ENCODE results near the gene LOXL3. TPM values are rescaled to one million over a fixed set of nuclear protein-coding genes. Genes with fewer than 3 reads are reported as not detected.

The LOXL3 gene
- total RNA-seq, 3 donors from 2014 or later (not counting 1 experiment from before 2014, with no cell fraction given) = 0.43 to 2.0 (median 0.93) TPM

DNA sequence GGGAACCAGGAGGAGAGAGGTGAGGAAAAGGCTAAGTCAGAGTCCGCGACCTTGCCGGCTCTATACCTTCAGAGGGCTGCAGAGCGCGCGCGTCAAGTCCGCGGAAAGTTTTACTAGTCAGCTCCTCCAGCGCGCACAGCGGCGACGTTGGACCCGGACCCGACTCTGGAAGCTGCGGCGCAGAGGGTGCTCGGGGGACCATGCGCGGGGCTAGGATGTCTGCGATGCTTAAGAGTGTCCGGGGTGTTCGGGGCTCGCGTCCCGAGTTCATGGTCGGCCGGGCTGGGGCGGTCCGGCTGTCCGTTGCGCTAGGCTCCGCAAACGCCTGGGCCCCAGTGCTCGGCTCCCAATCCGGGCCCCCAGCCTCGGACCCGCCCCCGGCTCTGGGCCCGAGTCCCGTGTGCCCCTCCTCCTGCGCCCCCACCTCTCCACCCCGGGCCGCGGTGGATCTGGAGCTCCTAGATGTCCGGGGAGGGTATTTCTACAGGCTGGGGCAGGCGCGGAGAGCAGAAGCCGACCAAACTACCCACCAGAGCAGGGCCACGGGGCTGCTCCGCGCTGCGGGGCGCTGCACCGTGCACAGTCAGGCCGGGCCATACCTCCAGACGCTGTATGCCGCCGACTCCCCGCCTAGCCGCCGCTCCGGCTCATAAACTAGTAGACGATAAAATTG lies 54.3 kb downstream of the LOXL3 start, which contains the start of gene LBX2:
LBX2 (minus strand) TSS at position 337 of the 673 bp plus-strand sequence; CDS start at position 271, 66 bp downstream.
- Histone ChIP-seq H3K27ac (ENCODE audit: low read length) (no peak within 1 kb of the TSS), H3K36me3 (ENCODE audit: control insufficient read depth, insufficient read depth, low read length) (no peaks in the 10 kb centered on the region), H3K27me3 (ENCODE audit: control insufficient read depth, insufficient read depth, low read length) (peaks cover 5% of the 10 kb centered on the region), H3K4me3 (ENCODE audit: low read length) (peak within 1 kb of the TSS; percentile 52), H3K4me1 (ENCODE audit: control insufficient read depth, insufficient read depth, low read length) (peaks cover 56% of the 10 kb centered on the region), H3K9me3 (ENCODE audit: control insufficient read depth, insufficient read depth, low read length) (no peaks in the 10 kb centered on the region)
- intact Hi-C loops (cut with micrococcal nuclease) = no loop called here
- 6% methylated on average over 65 of the region's 65 CpGs for WGBS (ENCODE audit: insufficient coverage)
- Mint-ChIP-seq H3K4me3 (peak within 1 kb of the TSS; percentile 90), H3K36me3 (no peaks in the 10 kb centered on the region), H3K27me3 (ENCODE audit: low read depth in 2 of 2) (peaks cover 0 to 8% of the 10 kb centered on the region in 2 donors), H3K4me1 (peaks cover 29 to 58% of the 10 kb centered on the region in 2 donors), H3K27ac (peak within 1 kb of the TSS; percentile 30 to 81), H3K9me3 (no peaks in the 10 kb centered on the region)
- DNase-seq = peak in 1 of 2 donors; percentile 48
- no peak for TF ChIP-seq CTCF (IDR thresholded peaks at IDR 0.05)
- peak in 1 of 3 donors; percentile 28 for ATAC-seq

- Mint-ChIP-seq H3K36me3 (no peaks in the 10 kb centered on the region), H3K27me3 (ENCODE audit: low read depth in 2 of 2) (peaks cover 0 to 8% of the 10 kb centered on the region in 2 donors), H3K4me1 (peaks cover 24 to 51% of the 10 kb centered on the region in 2 donors), H3K4me3 (peak overlapping the region; percentile 90), H3K27ac (peak overlapping the region; percentile 30 to 81), H3K9me3 (no peaks in the 10 kb centered on the region)
- peaks cover 51% of the 10 kb centered on the region for H3K4me1 ChIP-seq (ENCODE audit: control insufficient read depth, insufficient read depth, low read length)
- 1% methylated on average over 41 of the region's 41 CpGs for WGBS (ENCODE audit: insufficient coverage)
- H3K9me3 ChIP-seq (ENCODE audit: control insufficient read depth, insufficient read depth, low read length) = no peaks in the 10 kb centered on the region
- TF ChIP-seq CTCF (IDR thresholded peaks at IDR 0.05) = no peak
- intact Hi-C loops (cut with micrococcal nuclease) = no loop called here
- ATAC-seq = peak; percentile 25 to 52 (median 33)
- no peak overlapping the region for H3K27ac ChIP-seq (ENCODE audit: low read length)
- peak in 1 of 2 donors; percentile 41 for DNase-seq
- H3K36me3 ChIP-seq (ENCODE audit: control insufficient read depth, insufficient read depth, low read length) = peaks cover 4% of the 10 kb centered on the region
- H3K4me3 ChIP-seq (ENCODE audit: low read length) = peak overlapping the region; percentile 52
- peaks cover 5% of the 10 kb centered on the region for H3K27me3 ChIP-seq (ENCODE audit: control insufficient read depth, insufficient read depth, low read length)
Measured at GRCh38 chr2:74498500-74499266, 55.1 kb downstream of the LOXL3 start.

DNA sequence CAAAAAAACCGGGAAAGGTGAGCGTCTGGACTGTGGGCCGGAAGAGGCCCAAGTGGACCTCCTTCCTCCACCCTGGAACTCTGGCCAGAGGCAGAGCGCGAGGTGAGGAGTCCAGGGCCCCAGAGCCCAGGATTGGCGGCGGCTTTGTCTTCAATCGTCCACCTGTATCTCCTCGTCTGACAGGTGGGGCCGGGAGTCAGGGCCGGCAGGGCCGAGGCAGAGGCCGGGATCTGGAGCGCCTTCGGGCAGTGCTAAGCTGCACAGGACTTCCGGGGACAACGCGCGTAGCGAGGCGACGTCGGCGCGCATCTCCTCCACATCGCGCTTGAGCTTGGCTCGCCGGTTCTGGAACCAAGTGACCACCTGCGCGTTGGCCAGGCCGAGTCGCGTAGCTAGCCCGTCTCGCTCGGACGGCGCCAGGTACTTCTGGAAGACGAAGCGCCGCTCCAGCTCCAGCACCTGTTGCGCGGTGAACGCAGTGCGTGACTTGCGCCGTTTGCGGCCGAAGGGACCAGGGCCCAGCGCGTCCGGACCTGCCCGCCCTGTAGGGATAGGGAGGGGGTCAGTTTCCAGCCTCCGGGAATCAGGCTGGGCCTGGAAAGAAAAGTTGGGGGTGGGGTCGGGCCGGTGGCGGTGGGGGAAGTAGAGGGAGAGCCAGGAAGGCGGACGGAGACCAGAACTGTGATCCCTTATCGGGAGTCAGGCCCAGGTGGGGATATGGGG lies 55.8 kb downstream of the LOXL3 start:
- H3K27ac ChIP-seq (ENCODE audit: low read length) = no peak overlapping the region
- no peak for TF ChIP-seq CTCF (IDR thresholded peaks at IDR 0.05)
- no peaks in the 10 kb centered on the region for H3K9me3 Mint-ChIP-seq
- no peaks in the 10 kb centered on the region for H3K36me3 Mint-ChIP-seq
- H3K4me1 ChIP-seq (ENCODE audit: control insufficient read depth, insufficient read depth, low read length) = peaks cover 43% of the 10 kb centered on the region
- H3K36me3 ChIP-seq (ENCODE audit: control insufficient read depth, insufficient read depth, low read length) = peaks cover 10% of the 10 kb centered on the region
- ATAC-seq = peak; percentile 48 to 51 (median 48)
- peaks cover 5% of the 10 kb centered on the region for H3K27me3 ChIP-seq (ENCODE audit: control insufficient read depth, insufficient read depth, low read length)
- H3K4me3 Mint-ChIP-seq = peak overlapping the region; percentile 90
- H3K9me3 ChIP-seq (ENCODE audit: control insufficient read depth, insufficient read depth, low read length) = no peaks in the 10 kb centered on the region
- H3K4me1 Mint-ChIP-seq = peaks cover 24 to 43% of the 10 kb centered on the region in 2 donors
- H3K27ac Mint-ChIP-seq = peak overlapping the region; percentile 30 to 81
- intact Hi-C loops (cut with micrococcal nuclease) = no loop called here
- H3K27me3 Mint-ChIP-seq (ENCODE audit: low read depth in 2 of 2) = peaks cover 0 to 8% of the 10 kb centered on the region in 2 donors
- 5% methylated on average over 61 of the region's 61 CpGs for WGBS (ENCODE audit: insufficient coverage)
- H3K4me3 ChIP-seq (ENCODE audit: low read length) = peak overlapping the region; percentile 52
- DNase-seq = peak; percentile 26 to 62

All from natural killer cell (primary cell).